ENCODE data around the gene TXK. TPM values are rescaled to one million over a fixed set of nuclear protein-coding genes. Genes with fewer than 3 reads are reported as not detected.

Gene TXK
- total RNA-seq, 1 donor from 2014 or later: 0.50 TPM

- Histone ChIP-seq H3K4me2 (ENCODE audit: low read length) (no peak overlapping the region), H3K4me3 (ENCODE audit: insufficient read depth, low read depth, low read length) (no peak overlapping the region), H3K27me3 (ENCODE audit: insufficient read depth, low read length) (no peaks in the 10 kb centered on the region), H2AFZ (ENCODE audit: low read depth, low read length) (no peak overlapping the region), H3K36me3 (ENCODE audit: insufficient read depth, low read length) (no peaks in the 10 kb centered on the region), H3K79me2 (ENCODE audit: insufficient read depth, low read length) (no peaks in the 10 kb centered on the region), H3K9me3 (ENCODE audit: insufficient read depth, low read depth, low read length) (no peaks in the 10 kb centered on the region), H3K27ac (ENCODE audit: low read depth, low read length) (no peak overlapping the region), H3K4me1 (ENCODE audit: insufficient read depth, low read length) (no peaks in the 10 kb centered on the region), H4K20me1 (ENCODE audit: insufficient read depth, low read length) (no peaks in the 10 kb centered on the region), H3K9ac (ENCODE audit: low read length) (no peak overlapping the region)
- Mint-ChIP-seq H3K4me1 (ENCODE audit: low read depth, unreplicated experiment) (no peaks in the 10 kb centered on the region), H3K9me3 (ENCODE audit: unreplicated experiment) (peaks cover 6% of the 10 kb centered on the region), H3K27ac (ENCODE audit: unreplicated experiment) (no peak overlapping the region), H3K4me3 (ENCODE audit: unreplicated experiment) (no peak overlapping the region), H3K27me3 (ENCODE audit: low read depth, unreplicated experiment) (no peaks in the 10 kb centered on the region), H3K36me3 (ENCODE audit: low read depth, unreplicated experiment) (peaks cover 4% of the 10 kb centered on the region)
- FAIRE-seq: no peak
- TF ChIP-seq EZH2 (IDR thresholded peaks at IDR 0.05; ENCODE audit: insufficient read depth, low read length) (no peak), CTCF (IDR thresholded peaks at IDR 0.05; ENCODE audit: insufficient read depth, low read depth, low read length) (no peak)
- DNase-seq (ENCODE audit: low read depth): no peak
Measured at GRCh38 chr4:48156423-48156822, 22.4 kb upstream of the TXK start.

GRCh38 chr4:48153791-48154550 is 19.9 kb upstream of the TXK start:
- peaks cover 4% of the 10 kb centered on the region for H3K36me3 Mint-ChIP-seq (ENCODE audit: low read depth, unreplicated experiment)
- FAIRE-seq (no peak), DNase-seq (ENCODE audit: low read depth) (no peak)
- no peak overlapping the region for H3K27ac Mint-ChIP-seq (ENCODE audit: unreplicated experiment)
- H3K4me1 Mint-ChIP-seq (ENCODE audit: low read depth, unreplicated experiment): peaks cover 7% of the 10 kb centered on the region
- Histone ChIP-seq H3K4me1 (ENCODE audit: insufficient read depth, low read length) (no peaks in the 10 kb centered on the region), H3K4me3 (ENCODE audit: insufficient read depth, low read depth, low read length) (no peak overlapping the region), H3K79me2 (ENCODE audit: insufficient read depth, low read length) (no peaks in the 10 kb centered on the region), H3K27me3 (ENCODE audit: insufficient read depth, low read length) (no peaks in the 10 kb centered on the region), H3K9ac (ENCODE audit: low read length) (no peak overlapping the region), H4K20me1 (ENCODE audit: insufficient read depth, low read length) (no peaks in the 10 kb centered on the region), H2AFZ (ENCODE audit: low read depth, low read length) (no peak overlapping the region), H3K27ac (ENCODE audit: low read depth, low read length) (no peak overlapping the region), H3K36me3 (ENCODE audit: insufficient read depth, low read length) (no peaks in the 10 kb centered on the region), H3K9me3 (ENCODE audit: insufficient read depth, low read depth, low read length) (no peaks in the 10 kb centered on the region), H3K4me2 (ENCODE audit: low read length) (no peak overlapping the region)
- peaks cover 6% of the 10 kb centered on the region for H3K9me3 Mint-ChIP-seq (ENCODE audit: unreplicated experiment)
- no peak overlapping the region for H3K4me3 Mint-ChIP-seq (ENCODE audit: unreplicated experiment)
- TF ChIP-seq EZH2 (IDR thresholded peaks at IDR 0.05; ENCODE audit: insufficient read depth, low read length) (no peak), CTCF (IDR thresholded peaks at IDR 0.05; ENCODE audit: insufficient read depth, low read depth, low read length) (no peak)
- H3K27me3 Mint-ChIP-seq (ENCODE audit: low read depth, unreplicated experiment): no peaks in the 10 kb centered on the region

DNA sequence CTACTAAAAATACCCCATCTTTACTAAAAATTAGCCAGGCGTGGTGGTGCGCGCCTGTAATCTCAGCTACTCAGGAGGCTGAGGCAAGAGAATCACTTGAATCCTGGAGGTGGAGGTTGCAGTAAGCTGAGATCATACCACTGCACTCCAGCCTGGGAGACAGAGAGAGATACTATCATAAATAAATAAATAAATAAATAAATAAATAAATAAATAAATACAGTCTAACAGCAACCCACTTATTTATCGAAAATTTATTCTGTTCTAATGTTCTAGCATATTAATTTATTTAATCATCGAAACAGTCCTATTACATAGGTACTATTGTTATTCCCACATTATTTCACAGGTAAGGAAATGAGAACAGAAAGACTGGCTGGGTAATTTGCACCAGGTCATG is 18.2 kb upstream of the TXK start:
- Mint-ChIP-seq H3K27ac (ENCODE audit: unreplicated experiment) (no peak overlapping the region), H3K27me3 (ENCODE audit: low read depth, unreplicated experiment) (no peaks in the 10 kb centered on the region), H3K9me3 (ENCODE audit: unreplicated experiment) (peaks cover 6% of the 10 kb centered on the region), H3K4me3 (ENCODE audit: unreplicated experiment) (no peak overlapping the region), H3K4me1 (ENCODE audit: low read depth, unreplicated experiment) (peaks cover 7% of the 10 kb centered on the region), H3K36me3 (ENCODE audit: low read depth, unreplicated experiment) (peaks cover 4% of the 10 kb centered on the region)
- no peak overlapping the region for H2AFZ ChIP-seq (ENCODE audit: low read depth, low read length)
- DNase-seq (ENCODE audit: low read depth): no peak
- H4K20me1 ChIP-seq (ENCODE audit: insufficient read depth, low read length): no peaks in the 10 kb centered on the region
- no peaks in the 10 kb centered on the region for H3K27me3 ChIP-seq (ENCODE audit: insufficient read depth, low read length)
- no peak overlapping the region for H3K27ac ChIP-seq (ENCODE audit: low read depth, low read length)
- no peaks in the 10 kb centered on the region for H3K79me2 ChIP-seq (ENCODE audit: insufficient read depth, low read length)
- H3K9ac ChIP-seq (ENCODE audit: low read length): no peak overlapping the region
- FAIRE-seq: no peak
- H3K4me1 ChIP-seq (ENCODE audit: insufficient read depth, low read length): no peaks in the 10 kb centered on the region
- no peak overlapping the region for H3K4me2 ChIP-seq (ENCODE audit: low read length)
- no peaks in the 10 kb centered on the region for H3K9me3 ChIP-seq (ENCODE audit: insufficient read depth, low read depth, low read length)
- H3K4me3 ChIP-seq (ENCODE audit: insufficient read depth, low read depth, low read length): no peak overlapping the region
- TF ChIP-seq CTCF (IDR thresholded peaks at IDR 0.05; ENCODE audit: insufficient read depth, low read depth, low read length) (no peak), EZH2 (IDR thresholded peaks at IDR 0.05; ENCODE audit: insufficient read depth, low read length) (no peak)
- no peaks in the 10 kb centered on the region for H3K36me3 ChIP-seq (ENCODE audit: insufficient read depth, low read length)

Measured in astrocyte (in vitro differentiated cells and primary cell).